Smooth muscle cell of bladder (primary cell): Measurements from ENCODE around the gene CCT8L2. TPM values are rescaled to one million over a fixed set of nuclear protein-coding genes. Genes with fewer than 3 reads are reported as not detected.

ENCODE experiments used
- total RNA-seq: library from RNA; depleted of rRNA; stranded (reverse); fragments of >200 nt; gene quantifications from 2 replicates; pipeline ENCODE4 v1.2.3, GENCODE V29; 2014

Gene CCT8L2, protein sequence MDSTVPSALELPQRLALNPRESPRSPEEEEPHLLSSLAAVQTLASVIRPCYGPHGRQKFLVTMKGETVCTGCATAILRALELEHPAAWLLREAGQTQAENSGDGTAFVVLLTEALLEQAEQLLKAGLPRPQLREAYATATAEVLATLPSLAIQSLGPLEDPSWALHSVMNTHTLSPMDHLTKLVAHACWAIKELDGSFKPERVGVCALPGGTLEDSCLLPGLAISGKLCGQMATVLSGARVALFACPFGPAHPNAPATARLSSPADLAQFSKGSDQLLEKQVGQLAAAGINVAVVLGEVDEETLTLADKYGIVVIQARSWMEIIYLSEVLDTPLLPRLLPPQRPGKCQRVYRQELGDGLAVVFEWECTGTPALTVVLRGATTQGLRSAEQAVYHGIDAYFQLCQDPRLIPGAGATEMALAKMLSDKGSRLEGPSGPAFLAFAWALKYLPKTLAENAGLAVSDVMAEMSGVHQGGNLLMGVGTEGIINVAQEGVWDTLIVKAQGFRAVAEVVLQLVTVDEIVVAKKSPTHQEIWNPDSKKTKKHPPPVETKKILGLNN
- total RNA-seq = not detected in 2 replicates

DNA sequence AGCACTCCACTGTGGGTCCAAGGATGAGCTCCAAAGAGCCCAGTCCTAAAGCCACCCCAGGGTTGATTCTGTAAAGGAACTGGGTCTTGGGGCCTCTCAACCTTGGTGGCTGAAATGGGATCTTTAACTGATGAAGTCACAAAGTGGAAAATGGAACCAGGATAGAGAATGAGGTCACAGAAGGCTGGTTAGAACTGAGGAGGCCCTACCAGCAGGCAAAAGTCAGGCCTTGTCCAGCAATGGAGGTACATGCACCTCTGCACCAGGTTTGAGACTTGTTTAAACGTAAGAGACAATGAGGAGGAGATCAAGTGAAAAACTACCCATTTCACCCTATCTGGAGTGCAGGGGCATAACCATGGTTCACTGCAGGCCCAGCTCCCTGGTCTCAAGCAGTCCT is at the start of gene CCT8L2:
Gene CCT8L2 (minus strand): TSS at position 101 of the 400 bp plus-strand sequence. CDS start 260 bp downstream, outside the sequence.

Other genes with a start within 250 kb of the CCT8L2 start
- gene XKR3, start 232.6 kb upstream of the CCT8L2 start, total RNA-seq = not detected in 2 replicates